WTC11 (cell line): ENCODE measurements around the gene MRPL37. TPM values are rescaled to one million over a fixed set of nuclear protein-coding genes. Genes with fewer than 3 reads are reported as not detected.

Source experiments
- ATAC-seq: fragments of 200-7000 bp; cut with Tn5 transposase; 2 replicates; pipeline ENCODE4 v1.10.0; 2021; ENCODE audit warnings: mild to moderate bottlenecking, moderate library complexity
- Bru-seq: library from RNA; stranded (reverse); fragments of 400-500 nt; gene quantifications from one replicate; lab custom pipeline; 2021; lab: Mats Ljungman, UMichigan
- CTCF ChIA-PET: fragments of 300-600 bp; sonication (Branson Sonifier 250); formaldehyde crosslinking; loops from one replicate; lab custom pipeline; 2021; ENCODE audit warnings: antibody characterized with exemption; lab: Charles Lee
- POLR2A ChIA-PET: fragments of 350-600 bp; sonication (Branson Sonifier 250); formaldehyde crosslinking; loops from one replicate; lab custom pipeline; 2021; ENCODE audit warnings: antibody characterized with exemption; lab: Charles Lee
- DNase-seq: peaks from one replicate; pipeline ENCODE4 v3.0.0; 2021; ENCODE audit warnings: low spot score
- H3K27ac Mint-ChIP-seq: 2 replicates; pipeline ENCODE4 v1.8.0; 2021; ENCODE audit warnings: mixed read lengths
- H3K27me3 Mint-ChIP-seq: 2 replicates; pipeline ENCODE4 v1.8.0; 2021; ENCODE audit warnings: low read depth, mild to moderate bottlenecking, moderate library complexity, mixed read lengths
- H3K36me3 Mint-ChIP-seq: 2 replicates; pipeline ENCODE4 v1.8.0; 2021; ENCODE audit warnings: mixed read lengths
- H3K4me1 Mint-ChIP-seq: 2 replicates; pipeline ENCODE4 v1.8.0; 2022; ENCODE audit warnings: mixed read lengths
- H3K4me3 Mint-ChIP-seq: 2 replicates; pipeline ENCODE4 v1.8.0; 2021; ENCODE audit warnings: mild to moderate bottlenecking, moderate library complexity, mixed read lengths
- H3K9me3 Mint-ChIP-seq: 2 replicates; pipeline ENCODE4 v1.8.0; 2021; ENCODE audit warnings: mixed read lengths
- CREM ChIP-seq: sonication (generic); formaldehyde crosslinking; IDR thresholded peaks from 2 replicates; pipeline ENCODE4 v1.8.1; 2022; ENCODE audit warnings: mild to moderate bottlenecking, missing genetic modification reagents, moderate library complexity
- GABPB1 ChIP-seq: sonication (generic); formaldehyde crosslinking; IDR thresholded peaks from 2 replicates; pipeline ENCODE4 v1.8.1; 2023; ENCODE audit warnings: mild to moderate bottlenecking, missing genetic modification reagents
- HMGA2 ChIP-seq: fragments of 250-450 bp; sonication (Bioruptor Pico); IDR thresholded peaks from 2 replicates; pipeline ENCODE4 v1.4.0; 2021; ENCODE audit warnings: mild to moderate bottlenecking, moderate library complexity
- JAZF1 ChIP-seq: fragments of 250-450 bp; sonication (Bioruptor Pico); IDR thresholded peaks from 2 replicates; pipeline ENCODE4 v1.9.0; 2021; ENCODE audit warnings: moderate library complexity, mild to moderate bottlenecking, inconsistent platforms
- NFYB ChIP-seq: sonication (generic); formaldehyde crosslinking; conservative IDR thresholded peaks from 2 replicates; pipeline ENCODE4 v1.8.0; 2022; ENCODE audit warnings: low read depth, missing genetic modification reagents
- SOX15 ChIP-seq: fragments of 250-450 bp; sonication (Bioruptor Pico); IDR thresholded peaks from 2 replicates; pipeline ENCODE4 v1.9.0; 2021; ENCODE audit warnings: mild to moderate bottlenecking
- SP1 ChIP-seq: sonication (generic); formaldehyde crosslinking; conservative IDR thresholded peaks from 2 replicates; pipeline ENCODE4 v1.8.1; 2022; ENCODE audit warnings: missing genetic modification reagents
- TEAD1 ChIP-seq: sonication (generic); formaldehyde crosslinking; IDR thresholded peaks from 2 replicates; pipeline ENCODE4 v1.8.0; 2022; ENCODE audit warnings: mild to moderate bottlenecking, missing genetic modification reagents
- ZNF121 ChIP-seq: sonication (generic); formaldehyde crosslinking; IDR thresholded peaks from 2 replicates; pipeline ENCODE4 v1.8.0; 2023; ENCODE audit warnings: missing genetic modification reagents
- ZNF232 ChIP-seq: sonication (generic); formaldehyde crosslinking; IDR thresholded peaks from 2 replicates; pipeline ENCODE4 v1.8.0; 2022; ENCODE audit warnings: mild to moderate bottlenecking, missing genetic modification reagents
- long read RNA-seq, 3 experiments: library from RNA in 1 of 3; library from capped mRNA in 1 of 3; library from polyadenylated mRNA in 1 of 3; unstranded in 2 of 3; stranded (forward) in 1 of 3; transcript quantifications; one replicate each; pipeline ENCODE4 v2.0.0, GENCODE V29; 2021
- total RNA-seq: library from RNA; stranded (reverse); gene quantifications from 3 replicates; pipeline ENCODE4 v1.2.3, GENCODE V29; 2021
- TF ChIP-seq, protein P1 (sequence below): sonication (generic); formaldehyde crosslinking; IDR thresholded peaks from 2 replicates; pipeline ENCODE4 v1.8.1; 2023; ENCODE audit warnings: mild to moderate bottlenecking, missing genetic modification reagents, moderate library complexity
- TF ChIP-seq, protein P2 (sequence below): sonication (generic); formaldehyde crosslinking; IDR thresholded peaks from 2 replicates; pipeline ENCODE4 v1.8.0; 2022; ENCODE audit warnings: mild to moderate bottlenecking, missing genetic modification reagents
- TF ChIP-seq, protein P3 (sequence below): sonication (generic); formaldehyde crosslinking; IDR thresholded peaks from 2 replicates; pipeline ENCODE4 v1.8.0; 2023; ENCODE audit warnings: missing genetic modification reagents, mild to moderate bottlenecking, borderline replicate concordance
- TF ChIP-seq, protein P4 (sequence below): sonication (generic); formaldehyde crosslinking; IDR thresholded peaks from 2 replicates; pipeline ENCODE4 v1.8.0; 2022; ENCODE audit warnings: mild to moderate bottlenecking, missing genetic modification reagents
- TF ChIP-seq, protein P5 (sequence below): sonication (generic); formaldehyde crosslinking; IDR thresholded peaks from 2 replicates; pipeline ENCODE4 v1.8.0; 2022; ENCODE audit warnings: mild to moderate bottlenecking, missing genetic modification reagents
- TF ChIP-seq, protein P6 (sequence below): sonication (generic); formaldehyde crosslinking; IDR thresholded peaks from 2 replicates; pipeline ENCODE4 v1.8.1; 2022; ENCODE audit warnings: mild to moderate bottlenecking, moderate library complexity, missing genetic modification reagents

Gene MRPL37
- total RNA-seq (125 to 143 TPM (median 130 TPM) in 3 replicates), Bru-seq, nascent RNA (percentile 84 among the genes with signal in this experiment)
- long read RNA-seq, experiment 1, transcript MRPL37-202 (7 exons, 1,483 nt) = major isoform, 558 of 627 reads
- long read RNA-seq, experiment 1, transcript MRPL37-206 (7 exons, 1,582 nt) = minor isoform, 20 of 627 reads
- long read RNA-seq, experiment 1, partial matches to known transcripts = 18 of 627 reads
- long read RNA-seq, experiment 1, other reads (novel, unspliced or antisense) = 31 of 627 reads
- long read RNA-seq, experiment 2, transcript MRPL37-206 (7 exons, 1,582 nt) = minor isoform, 5 of 194 reads
- long read RNA-seq, experiment 2, transcript MRPL37-202 (7 exons, 1,483 nt) = major isoform, 137 of 194 reads
- long read RNA-seq, experiment 2, partial matches to known transcripts = 23 of 194 reads
- long read RNA-seq, experiment 2, other reads (novel, unspliced or antisense) = 29 of 194 reads
- long read RNA-seq, experiment 3, transcript MRPL37-202 (7 exons, 1,483 nt) = major isoform, 261 of 283 reads
- long read RNA-seq, experiment 3, partial matches to known transcripts = 1 of 283 reads
- long read RNA-seq, experiment 3, other reads (novel, unspliced or antisense) = 20 of 283 reads

DNA sequence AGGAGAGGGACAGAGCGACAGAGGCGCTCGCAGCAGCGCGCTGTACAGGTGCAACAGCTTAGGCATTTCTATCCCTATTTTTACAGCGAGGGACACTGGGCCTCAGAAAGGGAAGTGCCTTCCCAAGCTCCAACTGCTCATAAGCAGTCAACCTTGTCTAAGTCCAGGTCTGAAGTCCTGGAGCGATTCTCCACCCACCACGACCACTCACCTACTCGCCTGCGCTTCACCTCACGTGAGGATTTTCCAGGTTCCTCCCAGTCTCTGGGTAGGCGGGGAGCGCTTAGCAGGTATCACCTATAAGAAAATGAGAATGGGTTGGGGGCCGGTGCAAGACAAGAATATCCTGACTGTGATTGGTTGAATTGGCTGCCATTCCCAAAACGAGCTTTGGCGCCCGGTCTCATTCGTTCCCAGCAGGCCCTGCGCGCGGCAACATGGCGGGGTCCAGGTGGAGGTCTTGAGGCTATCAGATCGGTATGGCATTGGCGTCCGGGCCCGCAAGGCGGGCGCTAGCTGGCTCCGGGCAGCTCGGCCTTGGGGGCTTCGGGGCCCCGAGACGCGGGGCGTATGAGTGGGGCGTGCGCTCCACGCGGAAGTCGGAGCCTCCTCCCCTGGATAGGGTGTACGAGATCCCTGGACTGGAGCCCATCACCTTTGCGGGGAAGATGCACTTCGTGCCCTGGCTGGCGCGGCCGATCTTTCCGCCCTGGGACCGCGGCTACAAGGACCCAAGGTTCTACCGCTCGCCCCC, at the start of gene MRPL37, which contains the start of gene CYB5RL:
TSS of gene MRPL37 (plus strand) at position 403 of the 754 bp plus-strand sequence. CDS start at position 480, 77 bp downstream.
TSS of gene CYB5RL (minus strand) at position 266 of the 754 bp plus-strand sequence. CDS start 4,414 bp downstream, outside the sequence.
- TF ChIP-seq ZNF232 (CRISPR knock-in tag) = peak; percentile 9; the same call in 1 of the 2 replicates
- TF ChIP-seq JAZF1 = no peak
- TF ChIP-seq TEAD1 (CRISPR knock-in tag) = peak; percentile 65
- TF ChIP-seq NFYB (CRISPR knock-in tag) = peak; percentile 80
- no peak for TF ChIP-seq HMGA2
- TF ChIP-seq, protein P1, sequence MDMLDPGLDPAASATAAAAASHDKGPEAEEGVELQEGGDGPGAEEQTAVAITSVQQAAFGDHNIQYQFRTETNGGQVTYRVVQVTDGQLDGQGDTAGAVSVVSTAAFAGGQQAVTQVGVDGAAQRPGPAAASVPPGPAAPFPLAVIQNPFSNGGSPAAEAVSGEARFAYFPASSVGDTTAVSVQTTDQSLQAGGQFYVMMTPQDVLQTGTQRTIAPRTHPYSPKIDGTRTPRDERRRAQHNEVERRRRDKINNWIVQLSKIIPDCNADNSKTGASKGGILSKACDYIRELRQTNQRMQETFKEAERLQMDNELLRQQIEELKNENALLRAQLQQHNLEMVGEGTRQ (CRISPR knock-in tag) = peak; percentile 77
- TF ChIP-seq, protein P2, sequence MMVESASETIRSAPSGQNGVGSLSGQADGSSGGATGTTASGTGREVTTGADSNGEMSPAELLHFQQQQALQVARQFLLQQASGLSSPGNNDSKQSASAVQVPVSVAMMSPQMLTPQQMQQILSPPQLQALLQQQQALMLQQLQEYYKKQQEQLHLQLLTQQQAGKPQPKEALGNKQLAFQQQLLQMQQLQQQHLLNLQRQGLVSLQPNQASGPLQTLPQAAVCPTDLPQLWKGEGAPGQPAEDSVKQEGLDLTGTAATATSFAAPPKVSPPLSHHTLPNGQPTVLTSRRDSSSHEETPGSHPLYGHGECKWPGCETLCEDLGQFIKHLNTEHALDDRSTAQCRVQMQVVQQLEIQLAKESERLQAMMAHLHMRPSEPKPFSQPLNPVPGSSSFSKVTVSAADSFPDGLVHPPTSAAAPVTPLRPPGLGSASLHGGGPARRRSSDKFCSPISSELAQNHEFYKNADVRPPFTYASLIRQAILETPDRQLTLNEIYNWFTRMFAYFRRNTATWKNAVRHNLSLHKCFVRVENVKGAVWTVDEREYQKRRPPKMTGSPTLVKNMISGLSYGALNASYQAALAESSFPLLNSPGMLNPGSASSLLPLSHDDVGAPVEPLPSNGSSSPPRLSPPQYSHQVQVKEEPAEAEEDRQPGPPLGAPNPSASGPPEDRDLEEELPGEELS (CRISPR knock-in tag) = 0 out of 2 replicates have a peak, but pooled peaks have one; percentile 31
- TF ChIP-seq, protein P3, sequence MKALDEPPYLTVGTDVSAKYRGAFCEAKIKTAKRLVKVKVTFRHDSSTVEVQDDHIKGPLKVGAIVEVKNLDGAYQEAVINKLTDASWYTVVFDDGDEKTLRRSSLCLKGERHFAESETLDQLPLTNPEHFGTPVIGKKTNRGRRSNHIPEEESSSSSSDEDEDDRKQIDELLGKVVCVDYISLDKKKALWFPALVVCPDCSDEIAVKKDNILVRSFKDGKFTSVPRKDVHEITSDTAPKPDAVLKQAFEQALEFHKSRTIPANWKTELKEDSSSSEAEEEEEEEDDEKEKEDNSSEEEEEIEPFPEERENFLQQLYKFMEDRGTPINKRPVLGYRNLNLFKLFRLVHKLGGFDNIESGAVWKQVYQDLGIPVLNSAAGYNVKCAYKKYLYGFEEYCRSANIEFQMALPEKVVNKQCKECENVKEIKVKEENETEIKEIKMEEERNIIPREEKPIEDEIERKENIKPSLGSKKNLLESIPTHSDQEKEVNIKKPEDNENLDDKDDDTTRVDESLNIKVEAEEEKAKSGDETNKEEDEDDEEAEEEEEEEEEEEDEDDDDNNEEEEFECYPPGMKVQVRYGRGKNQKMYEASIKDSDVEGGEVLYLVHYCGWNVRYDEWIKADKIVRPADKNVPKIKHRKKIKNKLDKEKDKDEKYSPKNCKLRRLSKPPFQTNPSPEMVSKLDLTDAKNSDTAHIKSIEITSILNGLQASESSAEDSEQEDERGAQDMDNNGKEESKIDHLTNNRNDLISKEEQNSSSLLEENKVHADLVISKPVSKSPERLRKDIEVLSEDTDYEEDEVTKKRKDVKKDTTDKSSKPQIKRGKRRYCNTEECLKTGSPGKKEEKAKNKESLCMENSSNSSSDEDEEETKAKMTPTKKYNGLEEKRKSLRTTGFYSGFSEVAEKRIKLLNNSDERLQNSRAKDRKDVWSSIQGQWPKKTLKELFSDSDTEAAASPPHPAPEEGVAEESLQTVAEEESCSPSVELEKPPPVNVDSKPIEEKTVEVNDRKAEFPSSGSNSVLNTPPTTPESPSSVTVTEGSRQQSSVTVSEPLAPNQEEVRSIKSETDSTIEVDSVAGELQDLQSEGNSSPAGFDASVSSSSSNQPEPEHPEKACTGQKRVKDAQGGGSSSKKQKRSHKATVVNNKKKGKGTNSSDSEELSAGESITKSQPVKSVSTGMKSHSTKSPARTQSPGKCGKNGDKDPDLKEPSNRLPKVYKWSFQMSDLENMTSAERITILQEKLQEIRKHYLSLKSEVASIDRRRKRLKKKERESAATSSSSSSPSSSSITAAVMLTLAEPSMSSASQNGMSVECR (CRISPR knock-in tag) = peak; percentile 78; the same call in 1 of the 2 replicates
- TF ChIP-seq, protein P4, sequence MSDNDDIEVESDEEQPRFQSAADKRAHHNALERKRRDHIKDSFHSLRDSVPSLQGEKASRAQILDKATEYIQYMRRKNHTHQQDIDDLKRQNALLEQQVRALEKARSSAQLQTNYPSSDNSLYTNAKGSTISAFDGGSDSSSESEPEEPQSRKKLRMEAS (CRISPR knock-in tag) = peak; percentile 69
- TF ChIP-seq, protein P5, sequence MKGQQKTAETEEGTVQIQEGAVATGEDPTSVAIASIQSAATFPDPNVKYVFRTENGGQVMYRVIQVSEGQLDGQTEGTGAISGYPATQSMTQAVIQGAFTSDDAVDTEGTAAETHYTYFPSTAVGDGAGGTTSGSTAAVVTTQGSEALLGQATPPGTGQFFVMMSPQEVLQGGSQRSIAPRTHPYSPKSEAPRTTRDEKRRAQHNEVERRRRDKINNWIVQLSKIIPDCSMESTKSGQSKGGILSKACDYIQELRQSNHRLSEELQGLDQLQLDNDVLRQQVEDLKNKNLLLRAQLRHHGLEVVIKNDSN = peak; percentile 76
- 0 out of 2 replicates have a peak, but pooled peaks have one; percentile 22 for TF ChIP-seq GABPB1 (CRISPR knock-in tag)
- TF ChIP-seq SP1 = peak; percentile 18; the same call in 1 of the 2 replicates
- TF ChIP-seq, protein P6, sequence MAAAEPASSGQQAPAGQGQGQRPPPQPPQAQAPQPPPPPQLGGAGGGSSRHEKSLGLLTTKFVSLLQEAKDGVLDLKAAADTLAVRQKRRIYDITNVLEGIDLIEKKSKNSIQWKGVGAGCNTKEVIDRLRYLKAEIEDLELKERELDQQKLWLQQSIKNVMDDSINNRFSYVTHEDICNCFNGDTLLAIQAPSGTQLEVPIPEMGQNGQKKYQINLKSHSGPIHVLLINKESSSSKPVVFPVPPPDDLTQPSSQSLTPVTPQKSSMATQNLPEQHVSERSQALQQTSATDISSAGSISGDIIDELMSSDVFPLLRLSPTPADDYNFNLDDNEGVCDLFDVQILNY (CRISPR knock-in tag) = peak; percentile 71; the same call in 1 of the 2 replicates
- no peak for TF ChIP-seq SOX15 (CRISPR knock-in tag)
- TF ChIP-seq ZNF121 (CRISPR knock-in tag) = no peak
- TF ChIP-seq CREM (CRISPR knock-in tag) = peak; percentile 62
- DNase-seq (peak; percentile 93), ATAC-seq (peak; percentile 99)
- Mint-ChIP-seq H3K9me3 (no peaks in the 10 kb centered on the region), H3K4me1 (peaks cover 17% of the 10 kb centered on the region), H3K4me3 (peak within 1 kb of the TSS; percentile 86), H3K27me3 (no peaks in the 10 kb centered on the region), H3K36me3 (peaks cover 10% of the 10 kb centered on the region), H3K27ac (peak within 1 kb of the TSS; percentile 39)
- ChIA-PET CTCF (interaction anchor here (0.6 to 3.5 kb wide), 8 partner anchors 19 to 290 kb away, joined by 3 to 25 read pairs (median 4); no protein-coding TSS in a partner anchor), POLR2A (interaction anchor here (1.1 to 1.5 kb wide), 2 partner anchors 206 to 208 kb away, joined by 4 to 5 read pairs; partner anchors contain the start of gene SSBP3)
